ENCODE data around the gene MEPCE.

Gene MEPCE

GRCh38 chr7:100476903-100477870 lies 47.6 kb downstream of the MEPCE start:
- in situ Hi-C loops (cut with HindIII; ENCODE audit: low sequenced_read_pairs): no loop called here

DNA sequence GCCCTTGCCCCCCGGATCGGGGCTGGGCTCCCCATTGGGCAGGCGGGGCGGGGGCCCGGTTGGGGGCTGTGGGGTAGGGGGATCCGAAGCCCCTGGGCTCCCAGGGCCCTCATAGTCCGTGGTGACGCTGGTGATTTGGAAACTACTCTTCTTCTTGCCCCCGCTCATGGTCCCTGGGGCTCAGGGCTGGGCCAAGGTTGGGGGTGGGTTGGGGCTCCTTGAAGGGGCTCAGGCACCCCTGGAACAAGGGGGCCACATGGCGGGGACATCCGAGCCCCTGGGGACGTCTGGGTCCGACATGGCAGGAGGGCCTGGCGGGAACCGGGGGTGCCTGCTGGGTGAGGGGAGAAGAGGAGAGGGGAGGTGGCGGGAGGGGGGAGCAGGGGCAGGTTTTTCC lies 48.2 kb downstream of the MEPCE start:
- peak overlapping the region; percentile 91 for H3K4me3 ChIP-seq (ENCODE audit: low read depth, low read length)
- in situ Hi-C loops (cut with HindIII; ENCODE audit: low sequenced_read_pairs): no loop called here
- DNase-seq (ENCODE audit: low read depth): no peak

More at GRCh38 chr7:100476903-100477870, 47.6 kb downstream of the MEPCE start:
- TF ChIP-seq, protein P1, sequence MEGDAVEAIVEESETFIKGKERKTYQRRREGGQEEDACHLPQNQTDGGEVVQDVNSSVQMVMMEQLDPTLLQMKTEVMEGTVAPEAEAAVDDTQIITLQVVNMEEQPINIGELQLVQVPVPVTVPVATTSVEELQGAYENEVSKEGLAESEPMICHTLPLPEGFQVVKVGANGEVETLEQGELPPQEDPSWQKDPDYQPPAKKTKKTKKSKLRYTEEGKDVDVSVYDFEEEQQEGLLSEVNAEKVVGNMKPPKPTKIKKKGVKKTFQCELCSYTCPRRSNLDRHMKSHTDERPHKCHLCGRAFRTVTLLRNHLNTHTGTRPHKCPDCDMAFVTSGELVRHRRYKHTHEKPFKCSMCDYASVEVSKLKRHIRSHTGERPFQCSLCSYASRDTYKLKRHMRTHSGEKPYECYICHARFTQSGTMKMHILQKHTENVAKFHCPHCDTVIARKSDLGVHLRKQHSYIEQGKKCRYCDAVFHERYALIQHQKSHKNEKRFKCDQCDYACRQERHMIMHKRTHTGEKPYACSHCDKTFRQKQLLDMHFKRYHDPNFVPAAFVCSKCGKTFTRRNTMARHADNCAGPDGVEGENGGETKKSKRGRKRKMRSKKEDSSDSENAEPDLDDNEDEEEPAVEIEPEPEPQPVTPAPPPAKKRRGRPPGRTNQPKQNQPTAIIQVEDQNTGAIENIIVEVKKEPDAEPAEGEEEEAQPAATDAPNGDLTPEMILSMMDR (IDR thresholded peaks at IDR 0.05; ENCODE audit: low read depth, low read length, missing control alignments): peak; percentile 35
- DNase-seq (ENCODE audit: low read depth): no peak
- peak overlapping the region; percentile 91 for H3K4me3 ChIP-seq (ENCODE audit: low read depth, low read length)

DNA sequence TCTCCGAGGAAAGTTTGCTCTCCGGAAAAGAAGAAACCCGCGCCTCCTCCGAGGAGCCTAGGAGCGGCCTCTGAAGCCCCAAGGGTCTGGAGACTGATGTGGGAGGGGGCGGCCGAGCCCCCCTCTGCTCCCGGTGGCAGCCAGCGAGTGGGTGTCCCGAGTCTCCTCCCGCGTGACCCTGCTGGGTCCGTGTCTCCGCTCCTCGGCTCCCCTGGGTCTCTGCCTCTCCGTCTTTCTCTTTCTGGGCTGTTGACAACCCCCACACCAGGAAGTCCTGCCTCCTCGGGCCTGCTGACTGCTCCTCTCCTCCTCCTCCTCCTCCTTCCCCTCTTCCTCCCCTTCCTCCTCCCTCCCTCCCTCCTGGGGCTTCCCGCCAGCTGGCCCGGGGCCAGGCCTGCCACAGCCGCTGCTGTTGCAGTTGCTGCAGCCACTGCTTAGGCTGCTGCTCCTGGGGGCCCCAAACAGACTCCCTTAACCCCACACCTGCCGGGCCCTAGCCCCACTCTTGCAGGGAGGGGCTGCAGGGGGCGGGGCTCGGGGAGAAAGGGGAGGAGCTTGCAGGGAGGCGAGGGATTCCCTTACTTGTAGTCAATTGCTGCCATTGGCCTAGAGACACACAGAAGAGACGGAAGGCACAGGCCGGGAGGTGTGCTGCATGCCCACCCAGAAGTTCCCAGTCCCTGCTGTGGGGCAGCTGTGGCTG lies 49.5 kb downstream of the MEPCE start, which contains the start of gene TSC22D4:
Gene TSC22D4, minus strand, starts transcription at position 257 of the 703 bp plus-strand sequence. CDS start 1,176 bp downstream, outside the sequence.
- DNase-seq (ENCODE audit: low read depth): peak; percentile 75
- TF ChIP-seq, protein P1 (IDR thresholded peaks at IDR 0.05; ENCODE audit: low read depth, low read length, missing control alignments): no peak
- H3K4me3 ChIP-seq (ENCODE audit: low read depth, low read length): peak within 1 kb of the TSS; percentile 91
- in situ Hi-C loops (cut with HindIII; ENCODE audit: low sequenced_read_pairs): no loop called here

More for the DNA sequence above, 48.2 kb downstream of the MEPCE start:
- TF ChIP-seq, protein P1 (IDR thresholded peaks at IDR 0.05; ENCODE audit: low read depth, low read length, missing control alignments): no peak

- H3K4me3 ChIP-seq (ENCODE audit: low read depth, low read length): no peak overlapping the region
- in situ Hi-C loops (cut with HindIII; ENCODE audit: low sequenced_read_pairs): no loop called here
- DNase-seq (ENCODE audit: low read depth): no peak
- TF ChIP-seq, protein P1 (IDR thresholded peaks at IDR 0.05; ENCODE audit: low read depth, low read length, missing control alignments): no peak
Measured at GRCh38 chr7:100481466-100481865, 51.8 kb downstream of the MEPCE start.

- in situ Hi-C loops (cut with HindIII; ENCODE audit: low sequenced_read_pairs): no loop called here
- H3K4me3 ChIP-seq (ENCODE audit: low read depth, low read length): peak overlapping the region; percentile 58
- DNase-seq (ENCODE audit: low read depth): no peak
- TF ChIP-seq, protein P1 (IDR thresholded peaks at IDR 0.05; ENCODE audit: low read depth, low read length, missing control alignments): no peak
Measured at GRCh38 chr7:100482728-100483089, 53.1 kb downstream of the MEPCE start.

DNA sequence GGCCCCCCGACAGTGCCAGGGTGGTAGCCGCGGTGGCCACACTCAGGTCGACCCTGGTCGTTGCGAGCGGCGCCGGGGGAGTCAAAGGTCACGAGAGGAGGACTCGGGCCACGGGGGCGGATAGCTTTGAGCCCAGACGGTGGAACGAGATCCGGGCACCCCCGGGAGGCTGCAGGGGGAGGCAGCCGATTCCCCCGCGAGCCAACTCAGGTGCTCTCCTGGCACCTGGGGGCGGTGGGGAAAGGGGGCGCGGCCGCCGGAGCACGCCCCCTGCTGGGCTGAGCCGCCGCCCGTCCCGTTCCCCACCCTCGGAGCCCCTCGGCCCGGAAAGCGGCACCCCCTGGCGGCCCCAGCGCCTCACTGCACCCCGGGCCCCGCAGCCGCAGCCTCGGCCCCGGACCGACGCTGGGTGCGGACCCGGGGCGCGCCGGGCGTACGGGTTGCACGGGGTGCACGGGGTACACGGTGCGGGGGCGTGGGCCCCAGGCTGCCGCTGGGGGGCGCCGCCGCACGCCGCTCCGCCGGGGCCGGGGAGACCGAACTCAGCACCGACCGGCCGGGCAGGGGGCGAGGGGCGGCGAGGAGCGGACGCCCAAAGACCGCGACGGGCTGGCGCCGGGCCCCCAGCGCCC lies 53.6 kb downstream of the MEPCE start:
- no peak for DNase-seq (ENCODE audit: low read depth)
- H3K4me3 ChIP-seq (ENCODE audit: low read depth, low read length): peak overlapping the region; percentile 58
- in situ Hi-C loops (cut with HindIII; ENCODE audit: low sequenced_read_pairs): no loop called here
- TF ChIP-seq, protein P1 (IDR thresholded peaks at IDR 0.05; ENCODE audit: low read depth, low read length, missing control alignments): peak; percentile 62
